ENCODE measurements around the gene ATG9B. TPM values are rescaled to one million over a fixed set of nuclear protein-coding genes. Genes with fewer than 3 reads are reported as not detected.

Gene ATG9B
- total and polyA plus RNA-seq, 9 of the 15 experiments (the other 6 are each of a cell fraction or from before 2014, with no cell fraction given), result 0.29 to 8.0 (median 2.1) TPM

- TF ChIP-seq ZNF318 (IDR thresholded peaks at IDR 0.05; ENCODE audit: borderline replicate concordance in 1 of 2, low read depth in 1 of 2) (no peak), NCOA2 (IDR thresholded peaks at IDR 0.05; ENCODE audit: partially characterized antibody in 2 of 2) (no peak), ZBTB43 (CRISPR knock-in tag; IDR thresholded peaks at IDR 0.05) (no peak), SMC3 (conservative IDR thresholded peaks at IDR 0.05; ENCODE audit: insufficient read depth, low read depth, low read length) (no peak), ARNT (IDR thresholded peaks at IDR 0.05) (no peak)
These were observed 51.6 kb downstream of the ATG9B start (continued) for GRCh38 chr7:150972741-150973140.
